ENCODE data around the gene PRPF19. TPM values are rescaled to one million over a fixed set of nuclear protein-coding genes. Genes with fewer than 3 reads are reported as not detected.
A peak's percentile ranks its signal among the peaks of the same experiment; 100 is the strongest.

The PRPF19 gene
- total RNA-seq, 2 donors from 2014 or later: 22.1 to 27.0 TPM

DNA sequence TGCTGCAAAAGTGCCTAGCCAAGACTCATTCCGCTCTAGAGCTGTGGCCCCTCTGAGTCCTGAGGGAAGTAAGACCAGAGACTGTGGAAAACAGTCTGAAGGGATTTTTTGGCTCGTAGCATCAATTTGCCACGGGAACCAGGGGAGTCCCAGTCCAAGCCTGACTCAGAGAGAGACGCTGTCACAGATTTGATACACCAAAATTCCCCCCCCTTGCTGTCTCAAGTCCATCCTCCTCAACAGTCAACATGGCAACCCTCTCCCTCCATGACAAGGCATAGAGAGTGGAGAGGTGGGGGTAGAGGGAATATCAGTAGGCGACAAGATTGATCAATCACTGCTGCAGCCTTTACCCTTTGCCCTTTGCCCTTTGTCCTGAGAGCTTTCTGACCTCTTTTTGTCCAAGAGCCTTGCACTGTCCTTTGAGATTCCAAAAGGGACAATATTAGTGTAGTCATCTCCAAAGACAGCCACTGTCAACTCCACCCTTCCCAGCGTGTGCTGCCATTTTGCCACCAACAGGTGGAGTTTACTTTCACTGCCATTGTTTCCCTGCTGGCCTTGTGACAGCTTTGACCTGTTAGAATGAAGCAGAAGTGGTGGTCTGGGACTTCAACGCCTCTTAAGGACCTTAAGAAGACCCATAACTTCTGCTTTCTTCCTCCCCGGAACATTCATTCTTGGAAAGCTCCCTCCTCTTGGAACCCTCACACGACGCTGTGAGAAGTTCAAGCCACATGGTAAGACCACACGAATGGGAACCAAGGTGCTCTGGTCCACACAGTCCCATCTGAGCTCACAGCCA lies 38.3 kb upstream of the PRPF19 start:
- no peak overlapping the region for H3K4me3 ChIP-seq
- H3K9me3 ChIP-seq: no peaks in the 10 kb centered on the region
- intact Hi-C loops (cut with DNase I): no loop called here
- H3K36me3 ChIP-seq (replicated peaks in 1 of 2; ENCODE audit: insufficient read depth in 1 of 2, low read depth in 2 of 2): no peaks in the 10 kb centered on the region
- WGBS, 2 donors: 78 to 88% methylated on average over 11 of the region's 11 CpGs
- TF ChIP-seq POLR2A (IDR thresholded peaks at IDR 0.05): no peak
- TF ChIP-seq, protein P1, sequence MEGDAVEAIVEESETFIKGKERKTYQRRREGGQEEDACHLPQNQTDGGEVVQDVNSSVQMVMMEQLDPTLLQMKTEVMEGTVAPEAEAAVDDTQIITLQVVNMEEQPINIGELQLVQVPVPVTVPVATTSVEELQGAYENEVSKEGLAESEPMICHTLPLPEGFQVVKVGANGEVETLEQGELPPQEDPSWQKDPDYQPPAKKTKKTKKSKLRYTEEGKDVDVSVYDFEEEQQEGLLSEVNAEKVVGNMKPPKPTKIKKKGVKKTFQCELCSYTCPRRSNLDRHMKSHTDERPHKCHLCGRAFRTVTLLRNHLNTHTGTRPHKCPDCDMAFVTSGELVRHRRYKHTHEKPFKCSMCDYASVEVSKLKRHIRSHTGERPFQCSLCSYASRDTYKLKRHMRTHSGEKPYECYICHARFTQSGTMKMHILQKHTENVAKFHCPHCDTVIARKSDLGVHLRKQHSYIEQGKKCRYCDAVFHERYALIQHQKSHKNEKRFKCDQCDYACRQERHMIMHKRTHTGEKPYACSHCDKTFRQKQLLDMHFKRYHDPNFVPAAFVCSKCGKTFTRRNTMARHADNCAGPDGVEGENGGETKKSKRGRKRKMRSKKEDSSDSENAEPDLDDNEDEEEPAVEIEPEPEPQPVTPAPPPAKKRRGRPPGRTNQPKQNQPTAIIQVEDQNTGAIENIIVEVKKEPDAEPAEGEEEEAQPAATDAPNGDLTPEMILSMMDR (IDR thresholded peaks at IDR 0.05): no peak
- no peak for DNase-seq
- no peak overlapping the region for H3K27ac ChIP-seq
- peaks cover 12% of the 10 kb centered on the region for H3K4me1 ChIP-seq
- no peak for ATAC-seq
- H3K27me3 ChIP-seq: no peaks in the 10 kb centered on the region

DNA sequence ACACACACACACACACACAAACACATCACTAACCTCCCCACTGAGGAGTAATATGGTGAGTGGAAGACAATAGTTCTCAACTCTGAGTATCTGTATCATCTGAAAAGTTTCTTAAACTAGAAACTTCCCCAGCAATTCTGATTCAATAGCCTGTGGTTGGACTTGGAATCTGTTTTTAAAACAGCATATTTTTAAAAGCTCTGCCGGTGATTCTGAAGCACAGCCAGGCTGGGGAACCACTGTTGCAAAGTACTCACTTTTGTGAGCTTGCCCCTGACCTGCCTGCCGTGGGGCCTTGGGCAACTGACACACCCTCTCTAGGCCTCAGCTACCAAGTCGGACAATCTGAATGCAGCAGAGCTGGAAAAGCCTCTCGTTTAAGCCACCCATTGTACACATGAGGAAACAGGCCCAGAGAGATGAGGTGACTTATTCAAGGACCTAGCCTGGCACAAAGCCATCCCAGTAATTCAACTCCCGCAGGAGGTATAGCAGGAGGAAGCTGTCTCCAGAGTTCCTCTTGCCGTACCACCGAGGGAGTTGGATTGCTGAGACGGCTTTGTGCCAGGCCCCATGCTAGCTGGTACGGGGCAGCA lies 36.7 kb upstream of the PRPF19 start:
- no peaks in the 10 kb centered on the region for H3K9me3 ChIP-seq
- no peak for TF ChIP-seq POLR2A (IDR thresholded peaks at IDR 0.05)
- TF ChIP-seq, protein P1 (IDR thresholded peaks at IDR 0.05): no peak
- intact Hi-C loops (cut with DNase I): no loop called here
- DNase-seq (peak; percentile 47 to 74 (median 66)), ATAC-seq (peak; percentile 70)
- 39 to 48% methylated on average over 6 to 9 of the region's 9 CpGs for WGBS, 2 donors
- no peak overlapping the region for H3K4me3 ChIP-seq
- H3K4me1 ChIP-seq: peaks cover 16% of the 10 kb centered on the region
- H3K36me3 ChIP-seq (replicated peaks in 1 of 2; ENCODE audit: insufficient read depth in 1 of 2, low read depth in 2 of 2): no peaks in the 10 kb centered on the region
- H3K27ac ChIP-seq: peak overlapping the region in 3 of 4 donors; percentile 35 to 67 (median 66)
- no peaks in the 10 kb centered on the region for H3K27me3 ChIP-seq

DNA sequence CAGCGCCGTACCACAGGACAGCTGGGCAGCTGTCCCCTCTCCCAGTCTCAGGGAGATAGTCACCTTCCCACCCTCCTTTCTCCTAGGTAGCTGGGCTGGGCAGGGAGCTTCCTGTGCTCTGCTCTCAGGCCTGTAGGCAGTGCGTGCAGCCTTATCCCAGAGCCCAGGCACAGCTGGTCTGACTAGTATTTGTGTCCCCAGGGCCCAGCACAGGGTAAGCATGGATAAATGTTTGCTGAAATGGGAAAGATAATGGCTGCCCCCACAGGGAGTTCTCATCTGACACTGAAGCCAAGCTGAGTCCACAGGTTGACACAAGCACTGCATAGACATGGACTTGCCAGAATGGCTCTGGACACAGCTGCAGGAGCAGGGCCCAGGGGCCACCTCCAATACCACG lies 35.8 kb upstream of the PRPF19 start:
- no peaks in the 10 kb centered on the region for H3K36me3 ChIP-seq (replicated peaks in 1 of 2; ENCODE audit: insufficient read depth in 1 of 2, low read depth in 2 of 2)
- H3K27ac ChIP-seq: peak overlapping the region in 1 of 4 donors; percentile 67
- H3K27me3 ChIP-seq: no peaks in the 10 kb centered on the region
- WGBS, 2 donors: 90% methylated on average over 4 of the region's 4 CpGs; no CpG with 5 or more reads in 1 of the 2 donors
- ATAC-seq (no peak), DNase-seq (no peak)
- H3K4me1 ChIP-seq: peaks cover 16% of the 10 kb centered on the region
- TF ChIP-seq, protein P1 (IDR thresholded peaks at IDR 0.05): no peak
- no peak for TF ChIP-seq POLR2A (IDR thresholded peaks at IDR 0.05)
- H3K4me3 ChIP-seq: no peak overlapping the region
- intact Hi-C loops (cut with DNase I): no loop called here
- H3K9me3 ChIP-seq: no peaks in the 10 kb centered on the region

DNA sequence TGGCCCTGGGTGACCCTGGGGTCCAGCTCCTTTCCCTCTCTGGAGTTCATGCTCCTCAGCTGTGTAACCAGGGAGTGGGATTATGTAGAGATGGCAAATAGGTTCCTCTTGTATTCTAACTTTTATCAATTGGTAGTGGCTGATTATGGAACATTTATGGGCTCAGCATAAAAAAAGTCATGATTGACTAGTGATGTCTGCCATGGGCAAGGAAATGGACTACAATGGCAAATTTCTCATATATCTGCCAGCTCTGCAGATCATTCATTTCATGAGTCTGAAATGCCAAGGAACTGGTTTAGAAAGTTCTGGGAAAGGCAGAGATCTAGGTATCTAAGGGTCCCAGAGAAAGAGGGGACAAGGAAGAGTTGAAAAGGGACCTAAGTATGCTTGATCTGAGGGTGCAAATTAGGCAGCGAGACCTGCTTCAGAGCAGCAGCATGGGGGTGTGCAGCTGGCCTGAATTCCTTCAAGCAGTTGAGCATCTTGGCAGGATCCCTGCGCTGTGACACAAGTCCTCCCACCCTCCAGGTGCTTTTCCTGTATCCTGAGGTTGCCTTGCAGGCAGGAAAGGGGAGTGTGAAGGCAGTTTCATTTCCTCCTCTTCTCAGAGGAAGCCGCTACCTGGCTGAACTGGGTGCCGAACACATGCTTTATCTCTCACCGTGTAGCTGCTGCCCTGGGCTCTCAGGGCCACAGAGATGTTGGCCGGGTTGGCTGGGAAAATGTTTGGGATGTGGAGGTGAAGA lies 35.2 kb upstream of the PRPF19 start:
- WGBS, 2 donors: 62 to 100% methylated on average over 2 to 6 of the region's 6 CpGs
- Histone ChIP-seq H3K27me3 (no peaks in the 10 kb centered on the region), H3K9me3 (no peaks in the 10 kb centered on the region), H3K4me3 (no peak overlapping the region), H3K27ac (no peak overlapping the region), H3K36me3 (replicated peaks in 1 of 2; ENCODE audit: insufficient read depth in 1 of 2, low read depth in 2 of 2) (no peaks in the 10 kb centered on the region), H3K4me1 (peaks cover 16% of the 10 kb centered on the region)
- intact Hi-C loops (cut with DNase I): no loop called here
- no peak for DNase-seq
- ATAC-seq: no peak
- no peak for TF ChIP-seq POLR2A (IDR thresholded peaks at IDR 0.05)
- TF ChIP-seq, protein P1 (IDR thresholded peaks at IDR 0.05): no peak
